CD14-positive monocyte (primary cell): Measurements from ENCODE around the gene PIGM. TPM values are rescaled to one million over a fixed set of nuclear protein-coding genes. Genes with fewer than 3 reads are reported as not detected.

Experiments used
- DNase-seq, 3 donors: peaks; one replicate each; pipeline ENCODE4 v3.0.0-alpha.2; 2011 to 2022
- H2AFZ ChIP-seq: 2 replicates; pipeline ENCODE4 v1.6.0; 2012; ENCODE audit warnings: mild to moderate bottlenecking, low read depth, low read length, inconsistent platforms; ENCODE audit not compliant: insufficient read depth, poor library complexity, severe bottlenecking
- H3K27ac ChIP-seq, 2 donors: 1 replicate in 1 of 2; 2 replicates in 1 of 2; pipeline ENCODE4 v1.5.1; 2012 to 2013; ENCODE audit warnings: low read length in 2 of 2, control low read depth in 1 of 2, inconsistent platforms in 1 of 2, low read depth in 1 of 2, mild to moderate bottlenecking in 1 of 2
- H3K27me3 ChIP-seq, 2 donors: one replicate each; pipeline versions ENCODE4 v1.6.0 to v1.6.1; 2011 to 2013; ENCODE audit warnings: low read length in 2 of 2; ENCODE audit not compliant: control insufficient read depth in 2 of 2, insufficient read depth in 2 of 2
- H3K36me3 ChIP-seq, 2 donors: replicated peaks in 1 of 2; 1 replicate in 1 of 2; 2 replicates in 1 of 2; pipeline versions ENCODE4 v1.5.1 to v1.6.1; 2012 to 2013; ENCODE audit warnings: low read length in 2 of 2, control low read depth in 1 of 2, inconsistent platforms in 1 of 2, mild to moderate bottlenecking in 1 of 2; ENCODE audit not compliant: insufficient read depth in 2 of 2, control insufficient read depth in 1 of 2
- H3K4me1 ChIP-seq, 2 donors: 1 replicate in 1 of 2; 2 replicates in 1 of 2; pipeline versions ENCODE4 v1.5.1 to v1.6.1; 2012 to 2013; ENCODE audit warnings: low read length in 2 of 2, control low read depth in 1 of 2, inconsistent platforms in 1 of 2, mild to moderate bottlenecking in 1 of 2, moderate library complexity in 1 of 2; ENCODE audit not compliant: insufficient read depth in 2 of 2, control insufficient read depth in 1 of 2
- H3K4me2 ChIP-seq: replicated peaks from 2 replicates; pipeline ENCODE3; 2012; ENCODE audit warnings: low read length, moderate library complexity, mild to moderate bottlenecking; ENCODE audit not compliant: poor library complexity, severe bottlenecking; ENCODE audit errors: extremely low read depth
- H3K4me3 ChIP-seq, 3 experiments: fragments of 200-600 bp in 1 of 3; sonication (generic) in 1 of 3; replicated peaks in 1 of 3; 1 replicate in 2 of 3; 2 replicates in 1 of 3; pipeline ENCODE4 v1.5.1; 2011 to 2013; ENCODE audit warnings: low read length in 3 of 3, mild to moderate bottlenecking in 3 of 3, control low read depth in 2 of 3, low read depth in 2 of 3, inconsistent platforms in 1 of 3, moderate library complexity in 1 of 3
- H3K79me2 ChIP-seq: 2 replicates; pipeline ENCODE4 v1.6.0; 2012; ENCODE audit warnings: mild to moderate bottlenecking, control low read depth, inconsistent platforms, low read length, moderate library complexity; ENCODE audit not compliant: insufficient read depth
- H3K9ac ChIP-seq: 2 replicates; pipeline ENCODE4 v1.6.0; 2017; ENCODE audit warnings: low read length, mild to moderate bottlenecking; ENCODE audit not compliant: insufficient read depth, poor library complexity, severe bottlenecking
- H3K9me3 ChIP-seq, 2 donors: replicated peaks in 1 of 2; 1 replicate in 1 of 2; 2 replicates in 1 of 2; pipeline versions ENCODE4 v1.5.1 to v1.6.1; 2012 to 2013; ENCODE audit warnings: low read length in 2 of 2, control low read depth in 1 of 2; ENCODE audit not compliant: control insufficient read depth in 1 of 2, insufficient read depth in 1 of 2
- H4K20me1 ChIP-seq: 2 replicates; pipeline ENCODE4 v1.6.0; 2012; ENCODE audit warnings: mild to moderate bottlenecking, low read length, control low read depth, moderate library complexity; ENCODE audit not compliant: insufficient read depth
- H3K27ac Mint-ChIP-seq, 7 donors: one replicate each; pipeline ENCODE4 v1.8.0; 2020; ENCODE audit warnings: mild to moderate bottlenecking in 7 of 7, mixed read lengths in 7 of 7, moderate library complexity in 6 of 7, inconsistent platforms in 2 of 7
- H3K27me3 Mint-ChIP-seq, 3 donors: one replicate each; pipeline ENCODE4 v1.8.0; 2021 to 2022; ENCODE audit warnings: low read depth in 3 of 3, mild to moderate bottlenecking in 3 of 3, mixed read lengths in 3 of 3, moderate library complexity in 3 of 3, inconsistent platforms in 1 of 3
- H3K36me3 Mint-ChIP-seq, 2 donors: one replicate each; pipeline ENCODE4 v1.8.0; 2020; ENCODE audit warnings: mixed read lengths in 2 of 2, inconsistent platforms in 1 of 2, mild to moderate bottlenecking in 1 of 2
- H3K4me1 Mint-ChIP-seq: one replicate; pipeline ENCODE4 v1.8.0; 2020; ENCODE audit warnings: mild to moderate bottlenecking, mixed read lengths
- H3K4me3 Mint-ChIP-seq, 2 donors: one replicate each; pipeline ENCODE4 v1.8.0; 2020; ENCODE audit warnings: mild to moderate bottlenecking in 2 of 2, mixed read lengths in 2 of 2, moderate library complexity in 1 of 2
- H3K9me3 Mint-ChIP-seq, 7 donors: one replicate each; pipeline ENCODE4 v1.8.0; 2020 to 2022; ENCODE audit warnings: mixed read lengths in 7 of 7, mild to moderate bottlenecking in 6 of 7, moderate library complexity in 6 of 7, inconsistent platforms in 2 of 7
- CTCF ChIP-seq: fragments of 200-600 bp; IDR thresholded peaks from one replicate; pipeline ENCODE4 v1.8.0; 2022; ENCODE audit warnings: antibody characterized with exemption, mild to moderate bottlenecking
- WGBS: methylation state at CpG from one replicate; pipeline ENCODE4 v1.1.5; 2013; ENCODE audit warnings: missing lambda C conversion rate; ENCODE audit not compliant: insufficient coverage; 5-methylcytosine and 5-hydroxymethylcytosine counted together
- intact Hi-C, 2 donors: fragments of 100-400 bp; cut with micrococcal nuclease; formaldehyde crosslinking; loops; one replicate each; pipeline versions ENCODE4 v1.15.0 to v1.15.1; 2023
- polyA minus RNA-seq: library from RNA; depleted of rRNA, polyadenylated mRNA; stranded (reverse); fragments of >200 nt; gene quantifications from 2 replicates; pipeline ENCODE4 v1.2.3, GENCODE V29; 2012
- polyA plus RNA-seq, 3 donors: library from polyadenylated mRNA; depleted of rRNA in 1 of 3; unstranded in 2 of 3; stranded (reverse) in 1 of 3; fragments of 300-500 nt in 2 of 3; fragments of >200 nt in 1 of 3; fragmentation: Illumina TruSeq in 2 of 3; gene quantifications; 1 replicate in 2 of 3; 2 replicates in 1 of 3; pipeline ENCODE4 v1.2.3, GENCODE V29; 2012 to 2021
- total RNA-seq, 12 experiments: library from RNA in 1 of 12; stranded (reverse) in 1 of 12; fragments of 120-200 nt in 1 of 12; gene quantifications; one replicate each; pipeline ENCODE4 v1.2.4 and lab custom pipeline; 2013 to 2026; ENCODE audit warnings: mixed read lengths in 6 of 12, inconsistent platforms in 1 of 12

The PIGM gene
- total RNA-seq (2013), result 4.6 TPM
- polyA plus RNA-seq, result 1 to 10 TPM; 3.7 to 4.2 (median 4.0) TPM
- polyA minus RNA-seq, result 2.4 and 2.8 TPM in 2 replicates
- 0.64 to 10.7 (median 3.6) reads per million in 11 experiments for total RNA-seq (lab: John Stamatoyannopoulos, UW)

- H3K9me3 Mint-ChIP-seq, result peaks cover 0 to 2% (median 0%) of the 10 kb centered on the region in 7 donors
- intact Hi-C loops, result no loop called here
- 0% methylated on average over 47 of the region's 60 CpGs for WGBS
Measured at GRCh38 chr1:160031365-160032164, at the start of gene PIGM. Gene PIGM (minus strand): TSS chr1:160031990. CDS start chr1:160031739, 251 bp downstream.

More at GRCh38 chr1:160031365-160032164, at the start of gene PIGM:
- Mint-ChIP-seq H3K4me3 (peak within 1 kb of the TSS; percentile 100), H3K36me3 (peaks cover 8 to 10% of the 10 kb centered on the region in 2 donors), H3K27ac (peak within 1 kb of the TSS; percentile 65 to 90 (median 86)), H3K27me3 (peaks cover 0 to 4% (median 2%) of the 10 kb centered on the region in 3 donors), H3K4me1 (peaks cover 37% of the 10 kb centered on the region)
- H2AFZ ChIP-seq, result peak within 1 kb of the TSS; percentile 96
- H3K27me3 ChIP-seq, result peaks cover 2 to 7% of the 10 kb centered on the region in 2 donors
- peak within 1 kb of the TSS; percentile 61 for H3K9ac ChIP-seq
- H3K4me1 ChIP-seq, result peaks cover 24 to 28% of the 10 kb centered on the region in 2 donors
- H4K20me1 ChIP-seq, result peaks cover 3% of the 10 kb centered on the region
- peak; percentile 71 to 83 (median 79) for DNase-seq
- H3K79me2 ChIP-seq, result peaks cover 20% of the 10 kb centered on the region
- H3K4me2 ChIP-seq, result peak within 1 kb of the TSS; percentile 87
- peak within 1 kb of the TSS; percentile 85 to 94 (median 87) for H3K4me3 ChIP-seq
- H3K9me3 ChIP-seq, result no peaks in the 10 kb centered on the region
- no peak for TF ChIP-seq CTCF
- H3K27ac ChIP-seq, result peak within 1 kb of the TSS; percentile 14 to 51
- no peaks in the 10 kb centered on the region for H3K36me3 ChIP-seq
